Ovary (tissue), 3 donors: ENCODE results near the gene ISCU.

Source experiments
- CTCF ChIP-seq, 3 donors: fragments of 450-650 bp in 2 of 3; fragments of 200-600 bp in 1 of 3; IDR thresholded peaks; one replicate each; pipeline versions ENCODE4 v1.5.1 to v1.8.0; 2016 to 2022; ENCODE audit warnings: antibody characterized with exemption in 3 of 3, mild to moderate bottlenecking in 1 of 3
- POLR2A ChIP-seq: fragments of 450-650 bp; IDR thresholded peaks from one replicate; pipeline ENCODE4 v1.6.1; 2017; ENCODE audit warnings: antibody characterized with exemption, mild to moderate bottlenecking, moderate library complexity
- donor health status: DM: no; HTN: no; CAD: no.

- no peak for TF ChIP-seq POLR2A
- TF ChIP-seq CTCF (IDR thresholded peaks at IDR 0.05) = no peak
These were observed 39.9 kb downstream of the ISCU start for GRCh38 chr12:108602209-108602705.
